Parathyroid adenoma (tissue), 2 donors: Measurements from ENCODE around the gene EDARADD.

Experiments
- H2AFZ ChIP-seq: fragments of 300-600 bp; sonication (generic); one replicate; pipeline ENCODE4 v1.7.0; 2017; ENCODE audit warnings: antibody characterized with exemption, mild to moderate bottlenecking
- H3K27ac ChIP-seq: fragments of 300-600 bp; sonication (generic); one replicate; pipeline ENCODE4 v1.7.0; 2017
- H3K27me3 ChIP-seq: fragments of 300-600 bp; sonication (generic); one replicate; pipeline ENCODE4 v1.7.0; 2017; ENCODE audit warnings: low read length; ENCODE audit not compliant: control insufficient read depth, insufficient read depth
- H3K36me3 ChIP-seq: fragments of 300-600 bp; sonication (generic); one replicate; pipeline ENCODE4 v1.7.0; 2017; ENCODE audit warnings: low read length; ENCODE audit not compliant: control insufficient read depth, insufficient read depth
- H3K4me1 ChIP-seq: fragments of 300-600 bp; sonication (generic); one replicate; pipeline ENCODE4 v1.7.0; 2017; ENCODE audit warnings: control low read depth
- H3K4me2 ChIP-seq: fragments of 300-600 bp; sonication (generic); one replicate; pipeline ENCODE4 v1.7.0; 2017; ENCODE audit warnings: low read length
- H3K4me3 ChIP-seq: fragments of 300-600 bp; sonication (generic); one replicate; pipeline ENCODE4 v1.7.0; 2017; ENCODE audit warnings: low read depth, low read length
- H3K79me2 ChIP-seq: fragments of 300-600 bp; sonication (generic); one replicate; pipeline ENCODE4 v1.7.0; 2017; ENCODE audit warnings: control low read depth
- H3K9ac ChIP-seq: fragments of 300-600 bp; sonication (generic); one replicate; pipeline ENCODE4 v1.7.0; 2017; ENCODE audit warnings: mild to moderate bottlenecking
- H3K9me3 ChIP-seq: fragments of 300-600 bp; sonication (generic); one replicate; pipeline ENCODE4 v1.7.0; 2017; ENCODE audit warnings: low read length; ENCODE audit not compliant: control insufficient read depth
- TF ChIP-seq, protein P1 (sequence below): fragments of 300-600 bp; sonication (generic); IDR thresholded peaks from one replicate; pipeline ENCODE4 v1.7.0; 2017; ENCODE audit warnings: antibody characterized with exemption, mild to moderate bottlenecking
- donor health status: primary hyperparathyroidism.

Gene EDARADD

DNA sequence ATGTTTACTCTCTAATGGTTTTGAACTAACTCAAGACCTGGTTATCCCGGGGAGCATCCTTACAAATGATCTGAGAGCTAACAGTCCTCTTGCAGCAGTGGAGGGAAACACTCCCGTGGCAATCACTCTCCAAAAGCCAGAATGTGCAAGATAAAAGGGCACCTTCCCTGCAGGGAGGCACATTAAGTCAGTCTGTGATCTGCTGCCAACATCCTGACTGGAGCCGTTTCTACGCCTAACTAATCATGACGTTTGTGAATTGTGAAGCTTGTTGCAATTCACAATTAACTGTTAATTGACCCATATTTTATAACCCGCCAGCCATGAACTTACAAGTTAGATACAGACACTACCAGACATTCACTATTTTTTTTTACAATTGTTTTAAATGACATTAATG is 77.6 kb downstream of the EDARADD start:
- H3K27me3 ChIP-seq: no peaks in the 10 kb centered on the region
- no peak overlapping the region for H3K27ac ChIP-seq
- no peak overlapping the region for H3K9ac ChIP-seq
- H2AFZ ChIP-seq: no peak overlapping the region
- TF ChIP-seq, protein P1, sequence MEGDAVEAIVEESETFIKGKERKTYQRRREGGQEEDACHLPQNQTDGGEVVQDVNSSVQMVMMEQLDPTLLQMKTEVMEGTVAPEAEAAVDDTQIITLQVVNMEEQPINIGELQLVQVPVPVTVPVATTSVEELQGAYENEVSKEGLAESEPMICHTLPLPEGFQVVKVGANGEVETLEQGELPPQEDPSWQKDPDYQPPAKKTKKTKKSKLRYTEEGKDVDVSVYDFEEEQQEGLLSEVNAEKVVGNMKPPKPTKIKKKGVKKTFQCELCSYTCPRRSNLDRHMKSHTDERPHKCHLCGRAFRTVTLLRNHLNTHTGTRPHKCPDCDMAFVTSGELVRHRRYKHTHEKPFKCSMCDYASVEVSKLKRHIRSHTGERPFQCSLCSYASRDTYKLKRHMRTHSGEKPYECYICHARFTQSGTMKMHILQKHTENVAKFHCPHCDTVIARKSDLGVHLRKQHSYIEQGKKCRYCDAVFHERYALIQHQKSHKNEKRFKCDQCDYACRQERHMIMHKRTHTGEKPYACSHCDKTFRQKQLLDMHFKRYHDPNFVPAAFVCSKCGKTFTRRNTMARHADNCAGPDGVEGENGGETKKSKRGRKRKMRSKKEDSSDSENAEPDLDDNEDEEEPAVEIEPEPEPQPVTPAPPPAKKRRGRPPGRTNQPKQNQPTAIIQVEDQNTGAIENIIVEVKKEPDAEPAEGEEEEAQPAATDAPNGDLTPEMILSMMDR: no peak
- no peaks in the 10 kb centered on the region for H3K36me3 ChIP-seq
- H3K9me3 ChIP-seq: no peaks in the 10 kb centered on the region
- no peak overlapping the region for H3K4me3 ChIP-seq
- H3K4me1 ChIP-seq: no peaks in the 10 kb centered on the region
- H3K4me2 ChIP-seq: no peak overlapping the region
- H3K79me2 ChIP-seq: no peaks in the 10 kb centered on the region

DNA sequence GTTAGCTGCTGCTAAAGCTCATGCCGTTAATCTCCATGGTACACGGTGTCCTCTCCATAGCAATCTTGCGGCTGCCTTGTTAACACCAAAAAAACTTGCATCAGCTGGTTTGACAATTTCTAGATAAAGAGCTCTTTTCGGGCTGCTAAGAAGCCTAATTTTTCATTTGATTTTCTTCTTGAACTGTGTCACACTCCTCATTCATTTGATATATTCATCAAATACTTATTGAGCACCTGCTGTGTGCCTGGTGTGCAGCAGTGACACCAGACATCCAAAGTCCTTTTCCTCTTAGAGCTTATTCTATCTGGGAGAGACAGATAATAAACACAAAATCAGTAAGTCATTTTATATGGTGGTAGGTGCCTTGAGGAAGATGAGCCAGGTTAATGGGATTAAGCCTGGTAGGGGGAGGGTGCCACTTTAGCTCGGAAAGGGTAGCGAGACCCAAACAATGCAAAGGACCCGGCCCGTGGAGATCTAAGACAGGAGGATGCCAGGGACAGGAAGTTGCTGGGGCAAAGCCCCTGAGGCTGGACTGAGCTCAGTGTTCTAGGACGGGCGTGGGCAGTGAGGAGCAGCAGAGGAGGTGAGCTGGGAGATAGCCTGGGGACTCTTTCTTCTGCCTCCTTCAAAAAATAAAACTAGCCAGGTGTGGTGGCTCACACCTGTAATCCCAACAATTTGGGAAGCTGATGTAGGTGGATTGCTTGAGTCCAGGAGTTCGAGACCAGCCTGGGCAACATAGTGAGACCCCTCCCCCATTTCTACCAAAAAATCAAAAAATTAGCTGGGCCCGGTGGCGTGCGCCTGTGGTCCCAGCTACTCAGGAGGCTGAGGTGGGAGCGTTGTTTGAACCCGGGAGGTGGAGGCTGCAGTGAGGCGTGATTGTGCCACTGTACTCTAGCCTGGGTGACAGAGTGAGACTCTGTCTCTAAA is 79.0 kb downstream of the EDARADD start:
- no peaks in the 10 kb centered on the region for H3K4me1 ChIP-seq
- H3K9ac ChIP-seq: no peak overlapping the region
- no peaks in the 10 kb centered on the region for H3K36me3 ChIP-seq
- no peaks in the 10 kb centered on the region for H3K9me3 ChIP-seq
- H2AFZ ChIP-seq: no peak overlapping the region
- TF ChIP-seq, protein P1: no peak
- H3K4me2 ChIP-seq: no peak overlapping the region
- H3K79me2 ChIP-seq: no peaks in the 10 kb centered on the region
- no peak overlapping the region for H3K27ac ChIP-seq
- no peak overlapping the region for H3K4me3 ChIP-seq
- no peaks in the 10 kb centered on the region for H3K27me3 ChIP-seq

DNA sequence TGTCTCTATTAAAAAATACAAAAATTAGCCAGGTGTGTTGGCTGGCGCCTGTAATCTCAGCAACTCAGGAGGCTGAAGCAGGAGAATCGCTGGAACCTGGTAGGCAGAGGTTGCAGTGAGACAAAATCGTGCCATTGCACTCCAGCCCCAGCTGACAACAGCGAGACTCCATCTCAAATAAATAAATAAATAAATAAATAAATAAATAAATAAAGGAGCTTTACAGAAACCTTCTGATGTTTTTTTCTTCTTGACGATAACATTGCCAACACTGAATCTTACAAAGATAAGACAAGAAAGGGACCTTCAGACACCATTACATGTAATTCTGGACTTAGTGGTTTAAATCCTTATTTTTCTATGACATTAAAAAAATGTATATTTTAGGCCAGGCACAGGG is 81.9 kb downstream of the EDARADD start:
- H3K4me2 ChIP-seq: no peak overlapping the region
- H3K4me3 ChIP-seq: no peak overlapping the region
- TF ChIP-seq, protein P1: no peak
- H3K79me2 ChIP-seq: no peaks in the 10 kb centered on the region
- no peak overlapping the region for H3K9ac ChIP-seq
- H3K27me3 ChIP-seq: no peaks in the 10 kb centered on the region
- H3K36me3 ChIP-seq: no peaks in the 10 kb centered on the region
- H3K9me3 ChIP-seq: no peaks in the 10 kb centered on the region
- no peak overlapping the region for H3K27ac ChIP-seq
- no peak overlapping the region for H2AFZ ChIP-seq
- no peaks in the 10 kb centered on the region for H3K4me1 ChIP-seq

DNA sequence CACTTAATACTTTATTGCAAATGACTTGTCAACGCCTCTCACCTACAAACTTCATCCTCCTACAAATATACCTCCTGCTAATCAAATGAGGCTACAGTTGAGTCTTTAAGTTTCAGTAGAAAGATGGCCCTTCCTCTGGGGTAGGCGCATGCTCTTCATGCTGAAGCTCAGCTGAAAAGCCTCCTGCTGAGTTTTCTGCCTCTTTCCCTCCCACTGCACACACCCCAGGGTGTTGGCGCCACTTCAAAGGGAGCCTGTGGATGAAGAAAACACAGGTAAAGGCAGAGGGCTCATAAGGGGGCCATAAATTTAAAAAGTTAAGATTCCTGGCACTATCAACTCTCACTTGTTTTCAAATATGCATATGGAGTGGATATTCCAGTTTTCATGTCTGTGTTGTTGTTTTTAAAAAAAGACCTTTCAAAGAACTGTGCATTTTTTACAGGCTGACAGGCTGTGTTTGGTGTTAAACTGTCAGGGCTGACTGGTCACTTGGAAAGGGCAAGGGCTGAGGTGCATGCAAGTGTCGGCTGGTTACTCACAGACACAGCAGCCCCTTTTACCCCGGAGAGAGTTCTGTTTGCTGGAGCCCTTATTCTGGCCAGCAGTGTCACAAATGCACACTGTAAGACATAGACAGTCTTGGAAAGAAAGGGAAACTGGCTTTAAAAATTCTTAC is 86.8 kb downstream of the EDARADD start:
- H3K79me2 ChIP-seq: no peaks in the 10 kb centered on the region
- H3K4me3 ChIP-seq: no peak overlapping the region
- no peak overlapping the region for H3K9ac ChIP-seq
- no peak overlapping the region for H3K27ac ChIP-seq
- H3K27me3 ChIP-seq: no peaks in the 10 kb centered on the region
- no peaks in the 10 kb centered on the region for H3K36me3 ChIP-seq
- H2AFZ ChIP-seq: no peak overlapping the region
- no peak overlapping the region for H3K4me2 ChIP-seq
- H3K4me1 ChIP-seq: no peaks in the 10 kb centered on the region
- H3K9me3 ChIP-seq: no peaks in the 10 kb centered on the region
- TF ChIP-seq, protein P1: no peak
